ENCODE measurements around the gene DYNLRB1.
"Not testable (repeated sequence)": the region's sequence is repeated elsewhere in the genome, so short reads cannot be mapped to it uniquely, and the experiment has no call there.

DYNLRB1 gene

DNA sequence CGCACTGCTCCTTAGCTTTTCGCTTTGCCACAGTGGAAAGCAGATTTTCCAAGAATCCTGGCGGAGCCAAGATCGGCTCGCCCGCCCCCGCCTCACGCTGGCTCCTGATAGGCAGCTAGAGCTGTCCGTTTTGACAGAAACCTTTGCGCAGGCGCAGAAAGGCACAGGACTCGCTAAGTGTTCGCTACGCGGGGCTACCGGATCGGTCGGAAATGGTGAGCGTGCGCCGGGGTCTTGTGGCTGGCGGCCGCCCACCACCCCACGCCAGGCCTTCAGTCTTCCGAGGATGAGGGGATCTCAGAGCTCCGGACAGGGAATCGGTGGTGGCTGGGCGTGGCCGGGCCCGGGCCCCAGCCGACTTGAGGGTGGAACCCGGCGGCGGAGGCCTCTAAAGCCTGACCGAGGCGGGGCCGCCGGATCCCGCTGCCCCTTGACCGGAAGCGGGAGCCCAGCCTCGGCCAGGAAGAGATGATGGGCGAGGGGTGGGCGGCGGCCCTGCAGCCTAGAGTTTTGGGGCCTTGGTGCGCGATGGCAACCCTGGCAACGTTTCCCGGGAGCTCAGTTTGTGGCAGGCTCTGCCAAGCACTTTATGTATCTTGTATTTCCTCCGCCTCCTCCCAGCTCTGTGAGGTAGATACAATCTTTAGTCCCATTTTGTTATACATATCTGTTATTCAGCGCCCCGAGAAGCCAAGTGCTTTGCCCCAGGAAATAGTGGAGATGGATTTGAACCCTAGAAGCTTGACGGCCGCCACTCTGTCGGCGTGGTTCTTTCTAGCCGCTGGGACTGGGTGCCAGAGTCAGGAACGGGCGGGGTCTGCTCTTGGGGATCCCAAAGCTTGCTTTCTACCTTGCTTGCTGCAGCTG is at the start of gene DYNLRB1:
Gene DYNLRB1 (plus strand): TSS at position 176 of the 867 bp plus-strand sequence. CDS start 37 bp downstream, at position 213.
- peak; percentile 85 for DNase-seq

DNA sequence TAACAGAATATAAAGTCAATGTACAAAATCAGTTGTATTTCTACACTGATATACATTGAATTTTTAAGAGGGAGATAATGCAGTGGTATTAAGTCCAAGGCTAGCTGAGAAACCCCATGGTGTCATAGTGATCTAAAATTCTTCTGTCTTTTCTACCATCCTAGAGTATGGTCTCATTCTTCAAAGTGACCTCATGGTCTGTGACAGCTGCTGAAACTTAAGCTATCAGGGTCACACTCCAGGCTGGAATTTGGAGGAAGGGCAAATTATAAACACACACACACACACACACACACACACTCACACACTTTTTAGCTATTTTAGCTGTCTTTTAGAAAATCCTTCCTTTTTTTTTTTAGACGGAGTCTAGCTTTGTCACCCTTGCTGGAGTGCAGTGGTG is 47.3 kb upstream of the DYNLRB1 start:
- DNase-seq = no peak

DNA sequence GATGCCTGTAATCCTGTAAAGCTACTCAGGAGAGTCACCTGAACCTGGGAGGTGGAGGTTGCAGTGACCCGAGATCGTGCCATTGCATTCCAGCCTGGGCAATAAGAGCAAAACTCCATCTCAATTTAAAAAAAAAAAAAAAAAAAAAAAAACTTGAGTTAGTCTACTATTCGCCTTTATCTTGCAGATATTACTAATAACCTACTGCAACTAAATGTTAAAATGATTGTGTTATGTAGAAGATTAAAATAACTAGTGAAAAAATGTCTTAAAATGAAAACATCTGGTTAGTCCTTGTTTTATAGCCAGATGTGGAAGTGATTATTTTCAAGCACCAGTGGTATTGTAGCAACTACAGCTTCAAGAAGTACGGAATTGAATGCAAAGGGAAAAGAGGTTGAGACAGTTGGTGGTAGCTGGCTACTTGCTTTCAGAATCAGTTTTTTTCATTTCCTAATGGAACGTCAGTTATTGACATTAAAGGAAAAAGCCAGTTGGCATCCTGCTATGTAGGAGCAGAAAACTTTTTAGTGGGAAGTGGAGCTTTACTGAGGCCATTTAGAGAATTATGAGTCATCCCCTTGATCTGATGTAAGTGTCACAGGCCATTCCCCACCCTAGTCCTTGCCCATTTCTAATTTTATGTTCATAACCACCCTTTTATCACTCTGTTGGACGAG is 43.8 kb upstream of the DYNLRB1 start:
- no peak for DNase-seq

DNA sequence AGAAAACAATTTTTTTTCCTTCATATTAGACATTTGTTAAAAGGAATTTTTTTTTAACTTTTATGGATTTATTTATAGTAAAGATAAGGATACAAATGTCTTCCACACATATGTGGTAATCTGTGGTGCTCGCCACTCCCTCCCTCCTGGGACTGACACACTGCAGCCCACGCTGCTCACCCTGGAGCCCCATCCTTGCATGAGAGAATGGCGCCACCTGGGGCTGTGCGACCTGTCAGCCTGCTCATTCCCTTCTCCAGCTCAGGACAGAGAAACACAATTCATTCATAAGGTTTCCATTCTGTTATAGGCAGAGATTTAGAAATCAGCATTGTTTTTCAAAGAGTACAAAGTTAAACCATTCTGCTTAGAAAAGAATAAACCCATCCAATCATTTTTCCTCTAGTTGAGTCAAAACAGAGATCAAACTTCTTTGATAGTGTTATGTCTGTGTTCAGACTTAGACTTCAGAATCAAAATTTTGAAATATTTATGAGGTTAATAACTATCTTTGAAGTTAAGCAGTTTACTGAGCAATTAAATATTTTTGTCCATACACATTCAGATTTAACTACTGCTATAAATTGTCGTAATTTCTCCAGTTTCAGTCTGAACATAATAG is 42.8 kb upstream of the DYNLRB1 start:
- DNase-seq = no peak

DNA sequence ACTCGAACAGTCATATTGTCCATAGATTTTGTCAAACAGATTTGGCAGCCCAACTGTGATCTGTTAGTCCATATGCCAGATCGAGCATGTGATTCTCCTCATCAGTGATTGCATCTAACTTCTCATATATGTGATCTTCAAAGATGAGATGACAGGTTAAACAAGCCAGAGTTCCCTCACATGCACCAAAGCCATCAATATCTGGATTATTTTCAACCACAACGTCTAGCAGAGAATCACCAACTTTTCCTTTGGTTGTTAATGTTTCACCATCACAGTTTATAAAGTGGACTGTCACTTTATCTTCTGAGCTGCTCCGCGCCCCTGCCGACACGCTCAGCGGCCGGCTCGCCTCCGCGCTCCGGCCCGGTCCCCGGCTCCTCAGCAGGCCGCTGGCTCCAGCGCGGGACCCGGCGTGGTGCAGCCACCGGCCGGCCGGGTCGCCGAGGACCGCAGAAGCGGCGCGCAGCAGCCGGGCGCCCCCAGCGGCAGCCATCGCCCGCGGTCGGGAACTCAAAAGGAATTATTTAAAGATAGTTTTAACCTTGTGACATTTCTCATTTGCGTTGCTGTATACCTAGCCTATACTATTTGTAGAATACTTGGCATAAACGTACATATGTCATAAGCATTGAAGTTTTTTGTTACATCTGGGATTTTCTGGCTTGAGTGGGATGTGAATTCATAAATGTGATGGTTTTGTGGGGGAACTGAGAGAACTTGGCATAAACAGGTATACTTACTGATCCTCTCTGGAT is 40.1 kb upstream of the DYNLRB1 start:
- DNase-seq = no peak

DNA sequence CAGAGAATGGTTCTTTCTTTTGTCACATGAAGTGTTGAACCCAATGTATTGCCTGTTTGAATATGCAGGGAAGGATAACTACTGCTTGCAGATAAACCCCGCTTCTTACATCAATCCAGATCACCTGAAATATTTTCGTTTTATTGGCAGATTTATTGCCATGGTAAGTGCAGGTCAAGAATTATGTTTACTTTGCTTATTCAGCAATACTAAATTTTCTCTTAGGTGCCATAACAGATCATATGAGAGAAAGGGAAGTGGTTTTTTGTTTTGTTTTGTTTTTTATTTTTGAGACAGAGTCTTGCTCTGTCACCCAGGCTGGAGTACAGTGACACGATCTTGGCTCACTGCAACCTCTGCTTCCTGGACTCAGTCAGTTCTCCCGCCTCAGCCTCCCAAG is 36.6 kb upstream of the DYNLRB1 start:
- no peak for DNase-seq

DNA sequence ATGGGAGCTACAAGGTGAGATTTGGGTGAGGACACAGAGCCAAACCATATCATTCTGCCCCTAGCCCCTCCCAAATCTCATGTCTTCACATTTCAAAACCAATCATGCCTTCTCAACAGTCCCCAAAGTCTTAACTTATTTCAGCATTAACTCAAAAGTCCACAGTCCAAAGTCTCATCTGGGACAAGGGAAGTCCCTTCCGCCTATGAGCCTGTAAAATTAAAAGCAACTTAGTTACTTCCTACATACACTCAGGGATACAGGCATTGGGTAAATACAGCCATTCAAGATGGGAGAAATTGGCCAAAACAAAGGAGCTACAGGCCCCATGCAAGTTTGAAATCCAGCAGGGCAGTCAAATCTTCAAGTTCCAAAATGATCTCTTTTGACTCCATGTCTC is 34.1 kb upstream of the DYNLRB1 start:
- not testable (repeated sequence) for DNase-seq

DNA sequence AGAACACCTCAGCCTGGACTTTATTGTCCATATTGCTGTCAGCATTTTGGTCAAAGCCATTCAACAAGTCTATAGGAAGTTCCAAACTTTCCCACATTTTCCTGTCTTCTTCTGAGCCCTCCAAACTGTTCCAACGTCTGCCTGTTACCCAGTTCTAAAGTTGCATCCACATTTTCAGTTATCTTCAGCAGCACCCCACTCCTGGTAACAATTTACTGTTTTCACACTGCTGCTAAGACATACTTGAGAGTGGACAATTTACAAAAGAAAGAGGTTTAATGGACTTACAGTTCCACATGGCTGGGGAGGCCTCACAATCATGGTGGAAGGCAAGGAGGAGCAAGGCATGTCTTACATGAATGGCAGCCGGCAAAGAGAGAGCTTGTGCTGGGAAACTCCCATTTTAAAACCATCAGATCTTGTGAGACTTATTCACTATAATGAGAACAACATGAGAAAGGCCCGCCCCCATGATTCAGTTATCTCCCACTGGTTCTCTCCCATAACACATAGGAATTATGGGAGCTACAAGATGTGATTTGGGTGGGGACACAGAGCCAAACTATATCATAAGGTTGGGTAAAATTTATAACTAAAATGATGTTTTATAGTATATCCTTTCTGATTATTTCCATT is 32.5 kb upstream of the DYNLRB1 start:
- not testable (repeated sequence) for DNase-seq

DNA sequence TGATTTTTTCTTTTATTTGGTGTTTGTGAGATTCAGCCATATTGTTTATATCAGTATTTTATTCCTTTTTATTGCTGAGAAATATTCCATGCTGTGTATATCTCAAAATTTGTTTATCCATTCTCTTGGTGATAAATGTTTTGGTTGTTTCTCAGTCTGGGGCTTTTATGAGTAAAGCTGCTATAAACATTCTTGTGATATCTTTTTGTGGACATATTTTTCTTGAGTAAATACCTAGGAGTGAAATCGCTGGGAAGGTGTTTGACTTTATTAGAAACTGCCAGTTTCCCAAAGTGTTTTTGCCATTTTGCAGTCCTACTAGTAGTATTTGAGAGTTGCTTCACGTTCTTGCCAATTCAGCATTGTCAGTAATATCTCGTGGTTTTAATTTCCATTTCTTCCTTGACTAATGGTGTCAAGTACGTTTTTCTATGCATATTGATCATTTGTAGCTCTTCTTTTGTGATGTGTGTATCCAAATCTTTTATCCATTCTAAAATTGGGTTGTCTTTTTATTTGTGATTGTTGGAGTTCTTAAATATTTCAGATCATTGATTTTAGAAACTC is 31.1 kb upstream of the DYNLRB1 start:
- no peak for DNase-seq

DNA sequence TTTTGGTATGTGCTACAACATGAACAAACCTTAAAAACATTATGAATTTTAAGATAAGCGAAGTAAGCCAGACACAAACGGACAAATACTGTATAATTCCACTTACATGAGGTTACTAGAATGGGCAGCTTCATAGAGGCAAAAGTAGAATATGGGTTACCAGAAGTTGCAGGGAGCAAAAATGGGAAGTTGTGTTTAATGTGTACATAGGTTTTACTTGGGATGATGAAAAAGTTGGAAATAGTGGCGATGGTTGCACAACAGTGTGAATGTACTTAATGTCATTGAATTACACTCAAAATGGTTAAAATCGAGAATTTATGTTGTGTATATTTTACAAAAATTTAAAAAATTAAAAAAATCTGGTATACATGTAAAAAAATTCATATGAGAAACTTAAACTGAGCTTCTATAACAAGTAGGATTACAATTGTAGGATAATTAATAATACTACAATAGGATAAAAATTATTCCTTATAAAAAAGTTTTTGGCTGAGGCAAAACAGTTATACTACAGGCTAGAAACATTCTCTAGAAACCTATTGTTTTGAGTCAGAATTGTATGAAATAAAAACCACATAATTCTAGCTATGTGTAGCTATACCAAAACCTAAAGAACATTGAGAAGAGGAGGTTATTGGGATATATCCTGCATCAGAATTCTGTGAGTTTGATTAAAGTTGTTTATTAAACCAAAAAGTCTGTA is 24.8 kb upstream of the DYNLRB1 start:
- DNase-seq = no peak

DNA sequence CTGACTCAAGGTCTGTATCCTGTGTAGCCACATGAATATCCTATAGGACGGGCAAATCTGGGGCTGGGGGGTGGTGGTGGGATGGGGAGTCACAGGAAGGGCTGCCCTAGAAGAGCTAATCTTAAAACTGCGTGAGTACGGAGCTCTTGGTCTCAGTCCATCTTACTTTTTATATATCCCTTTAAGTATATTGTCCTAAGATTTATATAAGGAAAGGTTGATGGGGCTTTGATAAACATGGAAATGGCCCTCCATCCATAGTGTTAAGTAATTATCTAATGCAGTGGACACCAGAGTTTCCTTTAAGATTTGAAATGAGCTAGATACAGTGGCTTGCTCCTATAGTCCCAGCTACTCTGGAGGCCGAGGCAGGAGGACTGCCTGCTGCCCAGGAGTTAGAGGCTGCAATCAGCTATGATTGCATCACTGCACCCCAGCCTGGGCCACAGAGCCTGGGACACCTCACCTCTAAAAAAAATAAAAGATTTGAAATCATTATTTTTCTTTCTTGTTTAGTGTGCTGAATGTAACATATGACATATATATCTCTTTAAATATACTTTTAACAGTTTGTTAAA is 24.2 kb upstream of the DYNLRB1 start:
- no peak for DNase-seq

DNA sequence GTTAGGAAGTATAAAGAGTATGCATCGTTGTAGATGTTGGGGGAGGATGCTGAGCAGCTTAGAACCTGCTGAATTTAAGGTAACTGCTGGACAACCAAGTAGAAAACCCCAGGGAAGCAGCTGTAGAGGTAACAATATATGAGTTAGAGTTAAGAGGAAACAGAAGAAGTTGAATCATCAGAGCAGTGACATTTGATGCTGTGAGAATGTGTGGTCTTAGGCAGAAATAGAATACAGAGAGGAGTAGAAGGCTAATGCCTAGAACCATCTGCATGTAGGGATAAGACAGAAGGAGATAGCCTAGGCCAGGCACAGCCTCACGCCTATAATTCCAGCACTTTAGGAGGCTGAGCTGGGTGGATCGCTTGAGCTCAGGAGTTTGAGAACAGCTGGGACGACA is 22.6 kb upstream of the DYNLRB1 start:
- no peak for DNase-seq

DNA sequence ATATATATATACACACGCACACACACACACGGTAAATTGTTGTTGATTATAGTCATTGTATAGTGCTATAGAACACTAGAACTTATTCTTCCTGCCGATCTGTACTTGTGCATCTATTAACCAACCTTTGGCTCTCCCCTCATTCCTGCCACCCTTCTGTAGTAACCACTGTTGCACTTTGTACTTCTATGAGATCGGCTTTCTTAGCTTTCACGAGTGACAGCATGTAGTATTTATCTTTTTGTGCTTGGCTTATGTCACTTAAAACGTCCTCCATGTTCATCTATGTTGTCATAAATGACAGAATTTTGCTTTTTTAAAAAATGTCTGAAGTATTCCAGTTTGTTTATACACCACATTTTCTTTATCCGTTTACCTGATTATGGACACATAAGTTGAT is 20.9 kb upstream of the DYNLRB1 start:
- DNase-seq = no peak

DNA sequence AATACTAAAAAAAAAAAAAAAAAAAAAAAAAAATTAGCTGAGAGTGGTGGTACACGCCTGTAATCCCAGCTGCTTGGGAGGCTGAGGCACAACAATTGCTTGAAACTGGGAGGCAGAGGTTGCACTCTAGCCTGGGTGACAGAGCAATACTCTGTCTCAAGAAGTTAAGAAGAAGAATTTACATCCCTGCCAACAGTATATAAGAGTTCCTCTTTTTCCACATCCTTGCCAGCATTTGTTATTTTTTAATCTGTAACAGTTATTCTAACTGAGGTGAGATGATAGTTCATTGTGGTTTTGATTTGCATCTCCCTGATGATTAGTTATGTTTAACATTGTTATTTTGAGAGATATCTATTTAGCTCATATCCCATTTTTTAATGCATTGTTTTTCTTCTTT is 20.3 kb upstream of the DYNLRB1 start:
- no peak for DNase-seq

DNA sequence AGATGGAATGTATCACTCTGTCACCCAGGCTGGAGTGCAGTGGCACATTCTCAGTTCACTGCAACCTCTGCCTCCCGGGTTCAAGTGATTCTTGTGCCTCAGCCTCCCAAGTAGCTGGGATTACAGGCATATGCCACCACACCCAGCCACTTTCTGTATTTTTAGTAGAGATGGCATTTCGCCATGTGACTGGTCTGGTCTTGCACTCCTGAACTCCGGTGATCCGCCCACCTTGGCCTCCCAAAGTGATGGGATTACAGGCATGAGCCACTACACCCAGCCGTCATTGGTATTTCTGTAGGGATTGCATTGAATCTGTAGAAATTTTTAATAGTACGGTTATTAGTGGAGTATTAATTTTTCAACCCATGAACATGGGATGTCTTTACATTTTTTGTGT is 18.6 kb upstream of the DYNLRB1 start:
- not testable (repeated sequence) for DNase-seq

DNA sequence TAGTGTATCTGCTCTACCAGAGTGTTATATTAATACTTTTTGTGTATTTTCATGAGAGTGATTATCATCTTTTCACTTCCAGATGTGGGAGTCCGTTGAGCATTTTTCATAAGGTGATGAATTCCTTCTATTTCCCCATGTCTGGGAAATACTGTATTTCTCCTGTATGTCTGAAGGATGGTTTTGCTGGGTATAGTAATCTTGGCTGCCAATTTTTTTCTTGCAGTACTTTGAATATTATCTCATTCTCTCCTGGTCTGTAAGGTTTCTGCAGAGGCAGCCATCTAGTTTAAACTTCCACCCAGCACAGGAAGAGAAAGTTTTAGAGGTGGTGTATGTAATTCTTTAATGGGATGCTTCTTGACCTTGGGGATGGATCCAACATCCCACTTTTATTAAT is 15.4 kb upstream of the DYNLRB1 start:
- DNase-seq = no peak

DNA sequence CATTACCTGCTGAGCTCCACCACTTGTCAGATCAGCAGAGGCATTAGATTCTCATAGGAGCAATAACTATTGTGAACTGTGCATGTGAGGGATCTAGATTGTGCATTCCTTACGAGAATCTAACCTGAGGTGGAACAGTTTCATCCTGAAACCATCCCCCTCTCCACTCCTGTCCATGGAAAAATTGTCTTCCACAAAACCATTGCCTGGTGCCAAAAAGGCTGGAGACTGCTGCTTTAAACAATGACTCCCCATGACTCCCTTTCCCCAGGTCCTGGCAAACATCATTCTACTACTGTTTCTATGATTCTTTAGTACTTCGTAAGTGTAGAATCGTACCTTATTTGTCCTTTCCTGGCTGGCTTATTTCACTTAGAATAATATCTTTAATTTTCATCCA is 9.7 kb upstream of the DYNLRB1 start:
- DNase-seq = no peak

DNA sequence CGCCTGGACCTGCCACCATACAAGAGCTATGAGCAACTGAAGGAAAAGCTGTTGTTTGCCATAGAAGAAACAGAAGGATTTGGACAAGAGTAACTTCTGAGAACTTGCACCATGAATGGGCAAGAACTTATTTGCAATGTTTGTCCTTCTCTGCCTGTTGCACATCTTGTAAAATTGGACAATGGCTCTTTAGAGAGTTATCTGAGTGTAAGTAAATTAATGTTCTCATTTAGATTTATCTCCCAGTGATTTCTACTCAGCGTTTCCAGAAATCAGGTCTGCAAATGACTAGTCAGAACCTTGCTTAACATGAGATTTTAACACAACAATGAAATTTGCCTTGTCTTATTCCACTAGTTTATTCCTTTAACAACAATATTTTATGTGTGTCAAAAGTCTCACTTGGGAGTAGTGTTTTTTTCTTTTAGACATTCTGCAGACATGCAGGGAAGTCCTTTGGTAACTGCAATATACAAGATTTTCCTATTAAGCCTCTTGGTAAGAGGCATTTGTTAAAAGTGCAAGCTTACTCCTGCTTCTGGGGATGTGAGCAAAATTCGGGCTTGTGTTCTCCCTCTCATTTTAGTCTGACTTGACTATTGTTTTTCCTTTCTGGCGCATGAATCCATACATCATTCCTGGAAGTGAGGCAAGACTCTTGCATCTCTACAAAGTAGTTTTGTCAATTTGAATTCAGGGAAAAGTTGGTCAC is 8.4 kb upstream of the DYNLRB1 start:
- DNase-seq = no peak

DNA sequence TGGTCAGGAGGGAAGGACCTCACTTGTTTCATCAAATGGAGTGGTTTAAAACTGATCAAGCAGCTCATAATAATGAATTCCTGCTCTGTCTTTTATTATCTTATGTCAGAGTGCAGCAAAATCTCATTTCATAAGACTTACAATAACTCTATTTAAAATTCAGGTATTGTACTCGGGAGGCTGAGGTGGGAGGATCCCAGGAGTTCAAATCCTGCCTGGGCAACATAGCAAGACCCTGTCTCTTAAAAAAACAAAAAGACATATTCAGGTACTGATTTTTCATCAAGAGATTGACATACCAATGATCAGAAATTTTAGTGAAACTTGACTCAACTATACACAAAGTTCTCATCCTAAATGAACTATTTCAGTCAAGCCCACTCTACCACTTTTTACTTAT is 5.6 kb upstream of the DYNLRB1 start:
- no peak for DNase-seq

DNA sequence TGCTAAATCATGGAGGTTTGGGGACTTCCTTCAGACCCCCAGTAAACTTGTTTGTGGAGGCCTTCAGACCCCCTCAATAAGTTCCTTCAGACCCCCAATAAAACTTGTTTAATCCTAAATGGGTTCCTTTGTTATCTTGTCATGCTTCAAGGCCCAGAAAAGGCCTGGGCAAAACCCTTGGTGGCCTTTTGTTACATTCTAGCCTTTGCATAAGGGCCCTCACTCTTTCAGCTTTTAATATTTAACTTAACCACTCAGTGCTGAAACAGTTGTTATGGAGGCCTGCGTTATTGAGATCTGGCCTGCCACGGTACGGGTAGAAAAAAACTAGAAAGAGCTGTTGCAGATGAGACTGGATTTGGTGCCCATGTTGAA is 4.3 kb upstream of the DYNLRB1 start:
- DNase-seq = no peak
